K562 (cell line): ENCODE results near the gene STUB1. TPM values are rescaled to one million over a fixed set of nuclear protein-coding genes. Genes with fewer than 3 reads are reported as not detected.

Experiments used
- ATAC-seq: fragments of 200-7000 bp; cut with Tn5 transposase; 3 replicates; pipeline ENCODE4 v1.9.1; 2020; ENCODE audit warnings: moderate library complexity
- BruUV-seq: library from RNA; stranded (reverse); fragments of 400-500 nt; replicated peaks from 2 replicates; lab custom pipeline; 2021; lab: Mats Ljungman, UMichigan
- CTCF ChIA-PET: fragments of 300-600 bp; formaldehyde crosslinking; extraction: SDS; loops from one replicate; lab custom pipeline; 2021; ENCODE audit warnings: low intra/inter-chr PET ratio; lab: Yijun Ruan, JAX
- POLR2A ChIA-PET: fragments of 300-600, 350-650 bp; sonication (Branson Sonifier 250); formaldehyde crosslinking; extraction: SDS; loops from one replicate; lab custom pipeline; 2021; ENCODE audit warnings: antibody characterized with exemption, inconsistent platforms; lab: Yijun Ruan, JAX
- DNase-seq, 4 experiments: peaks; one replicate each; pipeline versions ENCODE4 v3.0.0 to v3.0.0-alpha.2; 2011 to 2018; ENCODE audit warnings: low spot score in 3 of 4, mixed read lengths in 3 of 4; ENCODE audit errors: extremely low read depth in 1 of 4
- FAIRE-seq: peaks from 2 replicates; lab custom pipeline; 2011; peaks lifted over from hg19 to GRCh38; lab: Jason Lieb, UNC
- H2AFZ ChIP-seq: 2 replicates; pipeline ENCODE4 v1.6.0; 2011; ENCODE audit warnings: low read depth, low read length, control low read depth, inconsistent platforms
- H3K27ac ChIP-seq: fragments of 200-600 bp; 3 replicates; pipeline ENCODE4 v1.8.0; 2011; ENCODE audit warnings: low read depth, mild to moderate bottlenecking, control low read depth, inconsistent platforms, low read length, moderate library complexity, mixed read lengths; ENCODE audit errors: extremely low read depth
- H3K27me3 ChIP-seq, 2 experiments: fragments of 300-600 bp in 1 of 2; 2 replicates in 1 of 2; 3 replicates in 1 of 2; pipeline versions ENCODE4 v1.6.0 to v1.8.0; 2011; ENCODE audit warnings: inconsistent platforms in 2 of 2, low read length in 2 of 2, mild to moderate bottlenecking in 1 of 2, mixed read lengths in 1 of 2, moderate library complexity in 1 of 2; ENCODE audit not compliant: control insufficient read depth in 2 of 2, insufficient read depth in 2 of 2
- H3K36me3 ChIP-seq: fragments of 300-600 bp; 3 replicates; pipeline ENCODE4 v1.8.0; 2011; ENCODE audit warnings: mild to moderate bottlenecking, low read length, inconsistent platforms; ENCODE audit not compliant: control insufficient read depth, insufficient read depth
- H3K4me1 ChIP-seq, 2 experiments: fragments of 200-600 bp in 1 of 2; replicated peaks in 1 of 2; 2 replicates in 1 of 2; 3 replicates in 1 of 2; pipeline versions ENCODE4 v1.5.1 to v1.8.0; 2011; ENCODE audit warnings: inconsistent platforms in 2 of 2, low read length in 2 of 2, mild to moderate bottlenecking in 1 of 2, mixed read lengths in 1 of 2, moderate library complexity in 1 of 2; ENCODE audit not compliant: control insufficient read depth in 2 of 2, insufficient read depth in 2 of 2
- H3K4me2 ChIP-seq: 2 replicates; pipeline ENCODE4 v1.6.1; 2011; ENCODE audit warnings: low read length, control low read depth, inconsistent platforms, mixed read lengths; ENCODE audit not compliant: insufficient read depth
- H3K4me3 ChIP-seq: fragments of 200-600 bp; sonication (generic), shearing (Covaris generic); 2 replicates; pipeline ENCODE4 v1.5.1; 2016; ENCODE audit warnings: control low read depth, inconsistent platforms
- H3K79me2 ChIP-seq: fragments of 200-600 bp; 3 replicates; pipeline ENCODE4 v1.8.0; 2011; ENCODE audit warnings: low read length, inconsistent platforms; ENCODE audit not compliant: control insufficient read depth, insufficient read depth
- H3K9ac ChIP-seq, 2 experiments: 2 replicates each; pipeline versions ENCODE4 v1.6.0 to v1.6.1; 2011; ENCODE audit warnings: low read depth in 2 of 2, low read length in 2 of 2, control low read depth in 1 of 2, inconsistent platforms in 1 of 2, mild to moderate bottlenecking in 1 of 2, mixed read lengths in 1 of 2; ENCODE audit not compliant: insufficient read depth in 1 of 2
- H3K9me1 ChIP-seq: one replicate; pipeline ENCODE4 v1.6.0; 2011; ENCODE audit warnings: inconsistent platforms, mild to moderate bottlenecking, low read length, moderate library complexity; ENCODE audit not compliant: control insufficient read depth, insufficient read depth
- H3K9me3 ChIP-seq: replicated peaks from 2 replicates; pipeline ENCODE4 v1.5.1; 2011; ENCODE audit warnings: low read depth, low read length, inconsistent platforms; ENCODE audit not compliant: control insufficient read depth, insufficient read depth
- H4K20me1 ChIP-seq: replicated peaks from 2 replicates; pipeline ENCODE4 v1.6.1; 2011; ENCODE audit warnings: low read length, inconsistent platforms, mixed read lengths; ENCODE audit not compliant: control insufficient read depth, insufficient read depth
- CBX2 ChIP-seq: fragments of 200-600 bp; sonication (generic); IDR thresholded peaks from one replicate; pipeline ENCODE4 v1.6.1; 2012; ENCODE audit warnings: mild to moderate bottlenecking, low read length, inconsistent platforms; ENCODE audit not compliant: insufficient read depth, poor library complexity, severe bottlenecking
- CBX5 ChIP-seq: IDR thresholded peaks from 2 replicates; pipeline ENCODE4 v1.6.1; 2014; ENCODE audit warnings: low read depth, borderline replicate concordance
- CBX8 ChIP-seq: fragments of 200-600 bp; sonication (generic); IDR thresholded peaks from 2 replicates; pipeline ENCODE4 v1.6.1; 2012; ENCODE audit warnings: borderline replicate concordance, mixed run types, low read depth, mild to moderate bottlenecking, moderate library complexity, mixed read lengths, low read length, control low read depth, inconsistent platforms; ENCODE audit not compliant: poor library complexity, severe bottlenecking; ENCODE audit errors: extremely low read depth
- DIDO1 ChIP-seq: fragments of 450-650 bp; IDR thresholded peaks from 2 replicates; pipeline ENCODE4 v1.6.1; 2016; ENCODE audit warnings: low read depth, missing biosample characterization, missing genetic modification characterization
- GMEB1 ChIP-seq: fragments of 250-450 bp; sonication (Bioruptor Pico); IDR thresholded peaks from 2 replicates; pipeline ENCODE4 v1.4.0; 2020; ENCODE audit warnings: mild to moderate bottlenecking
- IRF9 ChIP-seq: fragments of 450-650 bp; IDR thresholded peaks from 2 replicates; pipeline ENCODE4 v1.6.1; 2016; ENCODE audit warnings: missing biosample characterization, missing genetic modification characterization
- MYBL2 ChIP-seq, 2 experiments: fragments of 450-650 bp in 1 of 2; sonication (generic) in 1 of 2; formaldehyde crosslinking in 1 of 2; IDR thresholded peaks; 2 replicates each; pipeline versions ENCODE4 v1.6.1 to v1.8.1; 2017 to 2022; ENCODE audit warnings: borderline replicate concordance in 1 of 2, inconsistent platforms in 1 of 2, low read depth in 1 of 2, mild to moderate bottlenecking in 1 of 2, missing genetic modification reagents in 1 of 2, moderate library complexity in 1 of 2
- NFRKB ChIP-seq: fragments of 450-650 bp; IDR thresholded peaks from 2 replicates; pipeline ENCODE4 v1.6.1; 2016; ENCODE audit warnings: low read depth
- RHOXF2B ChIP-seq: fragments of 250-450 bp; sonication (Bioruptor Pico); conservative IDR thresholded peaks from 2 replicates; pipeline ENCODE4 v1.5.1; 2021
- TEAD4 ChIP-seq, 2 experiments: sonication (generic) in 1 of 2; formaldehyde crosslinking in 1 of 2; IDR thresholded peaks; 2 replicates each; pipeline versions ENCODE4 v1.6.1 to v1.8.0; 2012 to 2022; ENCODE audit warnings: borderline replicate concordance in 1 of 2, inconsistent platforms in 1 of 2, low read length in 1 of 2, mild to moderate bottlenecking in 1 of 2, missing genetic modification reagents in 1 of 2
- TFE3 ChIP-seq: fragments of 450-650 bp; formaldehyde crosslinking; IDR thresholded peaks from 2 replicates; pipeline ENCODE4 v1.4.0; 2020; ENCODE audit warnings: mild to moderate bottlenecking, mixed read lengths
- ZNF445 ChIP-seq: fragments of 250-450 bp; sonication (Bioruptor Pico); IDR thresholded peaks from 2 replicates; pipeline ENCODE4 v1.4.0; 2020; ENCODE audit warnings: low read depth, mild to moderate bottlenecking, moderate library complexity
- WGBS: fragments of 100-300 bp; shearing (Covaris generic); methylation state at CpG from one replicate; pipeline ENCODE4 v1.1.6; 2016; ENCODE audit warnings: low coverage, mixed read lengths; ENCODE audit not compliant: insufficient coverage; ENCODE audit errors: missing lambda C conversion rate; 5-methylcytosine and 5-hydroxymethylcytosine counted together
- in situ Hi-C: fragments of 300-500 bp; cut with MboI; formaldehyde crosslinking; loops from 4 replicates; pipeline ENCODE4 v1.15.0; 2018; ENCODE audit warnings: inconsistent platforms, mixed read lengths
- intact Hi-C: fragments of 100-400 bp; cut with micrococcal nuclease; formaldehyde crosslinking; loops from 2 replicates; pipeline ENCODE4 v1.14.2; 2022
- polyA plus RNA-seq, 8 experiments: library from polyadenylated mRNA; depleted of rRNA in 4 of 8; stranded (reverse) in 5 of 8; unstranded in 3 of 8; fragments of >200 nt; fragmentation: Nextera tagmentation in 2 of 8; fragmentation: Illumina TruSeq in 1 of 8; extraction: Ambion mirVana in 2 of 8; extraction: Trizol in 1 of 8; gene quantifications; 2 replicates each; pipeline versions ENCODE4 v1.2.1 to v1.2.3, GENCODE V29; 2011 to 2014; ENCODE audit warnings: inconsistent platforms in 1 of 8, missing spikeins in 1 of 8
- total RNA-seq, 7 experiments: library from RNA; depleted of rRNA in 6 of 7; stranded (reverse); fragments of >200 nt in 6 of 7; fragmentation: Illumina TruSeq in 2 of 7; extraction: Trizol in 2 of 7; gene quantifications; 2 replicates each; pipeline versions ENCODE4 v1.2.1 to v1.2.3, GENCODE V29; 2011 to 2021; ENCODE audit warnings: low replicate concordance in 1 of 7
- TF ChIP-seq, protein P1 (sequence below): fragments of 450-650 bp; formaldehyde crosslinking; IDR thresholded peaks from 2 replicates; pipeline ENCODE4 v1.4.0; 2020; ENCODE audit warnings: mild to moderate bottlenecking, moderate library complexity

Gene STUB1
- total and polyA plus RNA-seq, 9 of the 15 experiments (the other 6 are each of a cell fraction or from before 2014, with no cell fraction given) = 10.6 to 251 (median 152) TPM

DNA sequence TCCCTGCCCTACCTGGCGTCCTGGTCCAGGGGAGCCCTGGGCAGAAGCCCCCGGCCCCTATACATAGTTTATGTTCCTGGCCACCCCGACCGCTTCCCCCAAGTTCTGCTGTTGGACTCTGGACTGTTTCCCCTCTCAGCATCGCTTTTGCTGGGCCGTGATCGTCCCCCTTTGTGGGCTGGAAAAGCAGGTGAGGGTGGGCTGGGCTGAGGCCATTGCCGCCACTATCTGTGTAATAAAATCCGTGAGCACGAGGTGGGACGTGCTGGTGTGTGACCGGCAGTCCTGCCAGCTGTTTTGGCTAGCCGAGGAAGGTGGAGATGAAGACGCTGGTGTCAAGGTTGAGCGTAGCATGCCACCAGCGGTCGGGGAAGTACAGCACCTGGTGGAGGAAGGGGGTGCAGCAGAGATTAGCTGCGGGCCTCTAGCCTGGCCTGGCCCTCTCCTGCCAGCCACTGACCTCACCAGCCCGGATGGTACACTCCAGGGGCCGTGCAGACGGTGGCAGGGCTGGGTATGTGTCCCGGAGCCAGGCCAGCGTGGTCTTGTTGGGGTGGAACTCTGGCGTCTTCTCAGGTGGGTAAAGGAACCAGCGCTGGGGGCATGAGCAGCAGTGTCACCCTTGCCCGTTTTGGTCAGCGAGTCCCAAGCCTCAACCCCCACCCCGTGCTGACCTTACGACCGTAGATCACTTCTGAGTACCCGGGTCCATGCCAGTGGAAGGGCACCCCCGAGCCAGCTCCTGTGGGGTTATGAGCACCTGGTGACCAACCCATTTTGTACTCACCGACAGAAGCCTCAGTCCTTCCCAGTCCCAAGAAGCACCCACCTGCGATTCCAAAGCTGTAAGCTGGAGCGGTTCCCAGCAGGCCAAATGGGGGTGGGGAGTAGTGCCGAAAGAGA, 2.5 kb downstream of the STUB1 start:
- Histone ChIP-seq H3K79me2 (peaks cover 41% of the 10 kb centered on the region), H3K27ac (peak overlapping the region; percentile 88), H3K4me2 (peak overlapping the region; percentile 75), H4K20me1 (peaks cover 21% of the 10 kb centered on the region), H3K9ac (peak overlapping the region; percentile 83 to 98; a peak in 3 of 4 replicates), H2AFZ (no peak overlapping the region), H3K36me3 (peaks cover 58% of the 10 kb centered on the region), H3K4me3 (peak overlapping the region; percentile 98), H3K9me1 (peaks cover 11% of the 10 kb centered on the region), H3K4me1 (peaks cover 33 to 98% of the 10 kb centered on the region in 2 experiments), H3K27me3 (no peaks in the 10 kb centered on the region), H3K9me3 (no peaks in the 10 kb centered on the region)
- FAIRE-seq (peak; percentile 23), ATAC-seq (no peak), DNase-seq (no peak)
- ChIA-PET POLR2A (interaction anchor here (1.1 to 1.4 kb wide), 2 partner anchors 10 to 156 kb away, joined by 3 to 4 read pairs; partner anchors contain the start of gene CAPN15), CTCF (interaction anchor here (0.6 kb wide), 1 partner anchor 14 kb away, joined by 3 read pairs; no protein-coding TSS in a partner anchor)
- 67% methylated on average over 35 of the region's 36 CpGs for WGBS
- intact Hi-C loops = loop anchor here (5.0 kb wide), 1 partner anchor 285 kb away; the partner anchor contains the start of gene NME4
- BruUV-seq = TSS peak; percentile 62
- in situ Hi-C loops = no loop called here
- no peak for TF ChIP-seq ZNF445 (CRISPR knock-in tag)
- no peak for TF ChIP-seq CBX5
- TF ChIP-seq RHOXF2B (CRISPR knock-in tag) = no peak
- TF ChIP-seq MYBL2 (IDR thresholded peaks at IDR 0.05; ENCODE audit: low read depth) = no peak
- no peak for TF ChIP-seq MYBL2 (CRISPR knock-in tag; IDR thresholded peaks at IDR 0.05; ENCODE audit: borderline replicate concordance)
- TF ChIP-seq NFRKB = no peak
- TF ChIP-seq CBX2 = no peak
- TF ChIP-seq, protein P1, sequence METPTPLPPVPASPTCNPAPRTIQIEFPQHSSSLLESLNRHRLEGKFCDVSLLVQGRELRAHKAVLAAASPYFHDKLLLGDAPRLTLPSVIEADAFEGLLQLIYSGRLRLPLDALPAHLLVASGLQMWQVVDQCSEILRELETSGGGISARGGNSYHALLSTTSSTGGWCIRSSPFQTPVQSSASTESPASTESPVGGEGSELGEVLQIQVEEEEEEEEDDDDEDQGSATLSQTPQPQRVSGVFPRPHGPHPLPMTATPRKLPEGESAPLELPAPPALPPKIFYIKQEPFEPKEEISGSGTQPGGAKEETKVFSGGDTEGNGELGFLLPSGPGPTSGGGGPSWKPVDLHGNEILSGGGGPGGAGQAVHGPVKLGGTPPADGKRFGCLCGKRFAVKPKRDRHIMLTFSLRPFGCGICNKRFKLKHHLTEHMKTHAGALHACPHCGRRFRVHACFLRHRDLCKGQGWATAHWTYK (CRISPR knock-in tag) = no peak
- no peak for TF ChIP-seq CBX8
- TF ChIP-seq TEAD4 (IDR thresholded peaks at IDR 0.05; ENCODE audit: low read length) = no peak
- no peak for TF ChIP-seq TEAD4 (CRISPR knock-in tag; IDR thresholded peaks at IDR 0.05; ENCODE audit: borderline replicate concordance)
- TF ChIP-seq TFE3 (CRISPR knock-in tag) = no peak
- no peak for TF ChIP-seq IRF9 (tag)
- TF ChIP-seq DIDO1 (tag) = no peak
- no peak for TF ChIP-seq GMEB1 (CRISPR knock-in tag)
